H9 (cell line): ENCODE results near the gene ROBO4. TPM values are rescaled to one million over a fixed set of nuclear protein-coding genes. Genes with fewer than 3 reads are reported as not detected.
A peak's percentile ranks its signal among the peaks of the same experiment; 100 is the strongest.

Experiments used
- DNase-seq: peaks from one replicate; pipeline ENCODE4 v3.0.0-alpha.2; 2017
- H2AFZ ChIP-seq: one replicate; pipeline ENCODE4 v1.6.1; 2013; ENCODE audit warnings: mild to moderate bottlenecking, low read length, control low read depth, moderate library complexity
- H2AK5ac ChIP-seq: 2 replicates; pipeline ENCODE4 v1.6.1; 2013; ENCODE audit warnings: low read length, control low read depth, mixed read lengths; ENCODE audit not compliant: insufficient read length
- H2BK120ac ChIP-seq: one replicate; pipeline ENCODE4 v1.6.1; 2013; ENCODE audit warnings: low read depth, mild to moderate bottlenecking, low read length, control low read depth, inconsistent platforms; ENCODE audit not compliant: poor library complexity, severe bottlenecking
- H2BK12ac ChIP-seq: 2 replicates; pipeline ENCODE4 v1.6.1; 2013; ENCODE audit warnings: low read length, control low read depth, mixed read lengths, low read depth; ENCODE audit not compliant: insufficient read length
- H2BK15ac ChIP-seq: 2 replicates; pipeline ENCODE4 v1.6.1; 2013; ENCODE audit warnings: low read depth, low read length, control low read depth
- H2BK20ac ChIP-seq: one replicate; pipeline ENCODE4 v1.6.1; 2013; ENCODE audit warnings: low read depth, mild to moderate bottlenecking, low read length, control low read depth, inconsistent platforms; ENCODE audit not compliant: poor library complexity, severe bottlenecking
- H2BK5ac ChIP-seq: 2 replicates; pipeline ENCODE4 v1.6.1; 2013; ENCODE audit warnings: low read length, control low read depth, mixed read lengths; ENCODE audit not compliant: insufficient read length
- H3K14ac ChIP-seq: 2 replicates; pipeline ENCODE4 v1.6.1; 2013; ENCODE audit warnings: low read length, control low read depth; ENCODE audit not compliant: insufficient read depth
- H3K18ac ChIP-seq: 2 replicates; pipeline ENCODE4 v1.6.1; 2013; ENCODE audit warnings: low read depth, mild to moderate bottlenecking, mixed read lengths, low read length, control low read depth; ENCODE audit not compliant: insufficient read length
- H3K23ac ChIP-seq: 2 replicates; pipeline ENCODE4 v1.6.1; 2013; ENCODE audit warnings: low read length, control low read depth, mixed read lengths, low read depth; ENCODE audit not compliant: insufficient read length
- H3K23me2 ChIP-seq: 2 replicates; pipeline ENCODE4 v1.6.1; 2013; ENCODE audit warnings: low read depth, mild to moderate bottlenecking, mixed read lengths, low read length, control low read depth; ENCODE audit not compliant: insufficient read length, poor library complexity, severe bottlenecking
- H3K27ac ChIP-seq: 2 replicates; pipeline ENCODE4 v1.5.1; 2013; ENCODE audit warnings: low read length, control low read depth, mixed read lengths, low read depth; ENCODE audit not compliant: insufficient read length
- H3K27me3 ChIP-seq: 2 replicates; pipeline ENCODE4 v1.6.1; 2013; ENCODE audit warnings: low read length, control low read depth, inconsistent platforms; ENCODE audit not compliant: insufficient read depth
- H3K4ac ChIP-seq: 2 replicates; pipeline ENCODE4 v1.6.1; 2013; ENCODE audit warnings: low read depth, mild to moderate bottlenecking, control low read depth, inconsistent platforms, low read length, moderate library complexity
- H3K4me1 ChIP-seq: 2 replicates; pipeline ENCODE4 v1.6.1; 2013; ENCODE audit warnings: low read length, control low read depth, inconsistent platforms; ENCODE audit not compliant: insufficient read depth
- H3K4me2 ChIP-seq: 2 replicates; pipeline ENCODE4 v1.6.1; 2013; ENCODE audit warnings: low read length, control low read depth, mixed read lengths; ENCODE audit not compliant: insufficient read length, insufficient read depth
- H3K56ac ChIP-seq: 2 replicates; pipeline ENCODE4 v1.6.1; 2013; ENCODE audit warnings: low read depth, mild to moderate bottlenecking, mixed read lengths, low read length, control low read depth; ENCODE audit not compliant: insufficient read length
- H3K79me1 ChIP-seq: 2 replicates; pipeline ENCODE4 v1.6.1; 2013; ENCODE audit warnings: low read depth, mild to moderate bottlenecking, moderate library complexity, low read length, control low read depth, inconsistent platforms; ENCODE audit not compliant: insufficient read depth, poor library complexity, severe bottlenecking
- H3K79me2 ChIP-seq: 2 replicates; pipeline ENCODE4 v1.6.1; 2013; ENCODE audit warnings: low read length, control low read depth, inconsistent platforms; ENCODE audit not compliant: insufficient read depth
- H3K9ac ChIP-seq: 2 replicates; pipeline ENCODE4 v1.6.1; 2013; ENCODE audit warnings: low read length, control low read depth, mixed read lengths; ENCODE audit not compliant: insufficient read length; ENCODE audit errors: extremely low read depth
- H3K9me3 ChIP-seq: one replicate; pipeline ENCODE4 v1.6.1; 2013; ENCODE audit warnings: low read depth, low read length, inconsistent platforms; ENCODE audit not compliant: control insufficient read depth
- H3T11ph ChIP-seq: one replicate; pipeline ENCODE4 v1.6.1; 2013; ENCODE audit warnings: mild to moderate bottlenecking, low read length, control low read depth, inconsistent platforms
- H4K20me1 ChIP-seq: one replicate; pipeline ENCODE4 v1.6.1; 2013; ENCODE audit not compliant: control insufficient read depth, insufficient read length, insufficient read depth
- H4K5ac ChIP-seq: 2 replicates; pipeline ENCODE4 v1.6.1; 2013; ENCODE audit warnings: low read depth, mild to moderate bottlenecking, mixed read lengths, low read length, control low read depth; ENCODE audit not compliant: insufficient read length
- H4K8ac ChIP-seq: replicated peaks from 2 replicates; pipeline ENCODE4 v1.6.1; 2013; ENCODE audit warnings: low read length, control low read depth, mixed read lengths, low read depth; ENCODE audit not compliant: insufficient read length
- H4K91ac ChIP-seq: 2 replicates; pipeline ENCODE4 v1.6.1; 2013; ENCODE audit warnings: low read depth, mild to moderate bottlenecking, moderate library complexity, mixed read lengths, low read length, control low read depth; ENCODE audit not compliant: insufficient read length
- H3K27ac Mint-ChIP-seq, 3 experiments: 2 replicates in 2 of 3; 3 replicates in 1 of 3; pipeline ENCODE4 v1.8.0; 2020 to 2021; ENCODE audit warnings: mixed read lengths in 3 of 3, mild to moderate bottlenecking in 1 of 3, moderate library complexity in 1 of 3
- H3K27me3 Mint-ChIP-seq: 2 replicates; pipeline ENCODE4 v1.8.0; 2021; ENCODE audit warnings: low read depth, mild to moderate bottlenecking, moderate library complexity, mixed read lengths
- H3K36me3 Mint-ChIP-seq, 3 experiments: 2 replicates in 2 of 3; 3 replicates in 1 of 3; pipeline ENCODE4 v1.8.0; 2020 to 2021; ENCODE audit warnings: low read depth in 3 of 3, mixed read lengths in 3 of 3; ENCODE audit not compliant: insufficient read depth in 1 of 3
- H3K4me1 Mint-ChIP-seq, 2 experiments: 2 replicates each; pipeline ENCODE4 v1.8.0; 2020; ENCODE audit warnings: mixed read lengths in 2 of 2
- H3K4me3 Mint-ChIP-seq, 2 experiments: 2 replicates in 1 of 2; 3 replicates in 1 of 2; pipeline ENCODE4 v1.8.0; 2020 to 2021; ENCODE audit warnings: mild to moderate bottlenecking in 2 of 2, mixed read lengths in 2 of 2, moderate library complexity in 1 of 2
- H3K9me3 Mint-ChIP-seq, 2 experiments: 2 replicates in 1 of 2; 3 replicates in 1 of 2; pipeline ENCODE4 v1.8.0; 2020; ENCODE audit warnings: mild to moderate bottlenecking in 2 of 2, mixed read lengths in 2 of 2, moderate library complexity in 1 of 2
- CTCF ChIP-seq: fragments of 200-600 bp; sonication (generic); conservative IDR thresholded peaks from 3 replicates; pipeline ENCODE4 v1.8.0; 2021; ENCODE audit warnings: antibody characterized with exemption, mild to moderate bottlenecking
- WGBS: extraction: QIAGEN DNeasy Blood & Tissue Kit; methylation state at CpG from one replicate; pipeline ENCODE4 v1.1.7; 2013; ENCODE audit warnings: missing lambda C conversion rate, low lambda C conversion rate, mixed read lengths; ENCODE audit not compliant: insufficient read length; ENCODE audit errors: extremely low coverage; 5-methylcytosine and 5-hydroxymethylcytosine counted together
- total RNA-seq: library from RNA; stranded (reverse); gene quantifications from 2 replicates; pipeline ENCODE4 v1.2.1, GENCODE V29; 2021

The ROBO4 gene
- total RNA-seq, 1 experiment from 2014 or later: not detected

GRCh38 chr11:124863826-124864165 lies 33.9 kb downstream of the ROBO4 start:
- no peak overlapping the region for H3K14ac ChIP-seq
- no peaks in the 10 kb centered on the region for H3K36me3 Mint-ChIP-seq
- peaks cover 98% of the 10 kb centered on the region for H3K27me3 Mint-ChIP-seq
- no peak overlapping the region for H2AK5ac ChIP-seq
- no peak overlapping the region for H3K18ac ChIP-seq
- H3K9me3 Mint-ChIP-seq: no peaks in the 10 kb centered on the region; a peak in 2 of 5 replicates
- no peak overlapping the region for H2BK12ac ChIP-seq
- H3K79me2 ChIP-seq: no peaks in the 10 kb centered on the region
- no peak for TF ChIP-seq CTCF
- no peak overlapping the region for H2BK5ac ChIP-seq
- H2BK120ac ChIP-seq: no peak overlapping the region
- no CpG with 5 or more reads among the region's 9 CpGs for WGBS
- peaks cover 83% of the 10 kb centered on the region for H3K27me3 ChIP-seq
- DNase-seq: no peak
- no peak overlapping the region for H3K27ac Mint-ChIP-seq
- peak overlapping the region; percentile 5 to 55; a peak in 3 of 5 replicates for H3K4me3 Mint-ChIP-seq
- no peaks in the 10 kb centered on the region for H3K9me3 ChIP-seq
- H3K56ac ChIP-seq: no peak overlapping the region
- no peaks in the 10 kb centered on the region for H4K20me1 ChIP-seq
- H2AFZ ChIP-seq: no peak overlapping the region
- H2BK15ac ChIP-seq: no peak overlapping the region
- no peak overlapping the region for H3K23ac ChIP-seq
- no peaks in the 10 kb centered on the region for H3K79me1 ChIP-seq
- no peak overlapping the region for H3K4ac ChIP-seq
- no peak overlapping the region for H4K8ac ChIP-seq
- no peak overlapping the region for H3T11ph ChIP-seq
- H3K27ac ChIP-seq: no peak overlapping the region
- H4K91ac ChIP-seq: no peak overlapping the region
- H4K5ac ChIP-seq: no peak overlapping the region
- H2BK20ac ChIP-seq: no peak overlapping the region
- peaks cover 23 to 56% of the 10 kb centered on the region in 2 experiments for H3K4me1 Mint-ChIP-seq
- no peaks in the 10 kb centered on the region; the same call in 1 of the 2 replicates for H3K4me1 ChIP-seq
- peaks cover 3% of the 10 kb centered on the region for H3K23me2 ChIP-seq
- no peak overlapping the region for H3K9ac ChIP-seq
- peak overlapping the region; percentile 11 for H3K4me2 ChIP-seq
